Activated CD8-positive, alpha-beta T cell treated with anti-CD3 and anti-CD28 coated beads for 36 hours (primary cell): Measurements from ENCODE around the gene PDCD10. TPM values are rescaled to one million over a fixed set of nuclear protein-coding genes. Genes with fewer than 3 reads are reported as not detected.

ENCODE experiments used
- ATAC-seq: fragments of 200-7000 bp; cut with Tn5 transposase; one replicate; pipeline ENCODE4 v1.10.0; 2021; ENCODE audit warnings: mild to moderate bottlenecking, moderate library complexity
- CTCF ChIA-PET: fragments of 350-600 bp; sonication (Branson Sonifier 250); formaldehyde crosslinking; loops from one replicate; lab custom pipeline; 2021; ENCODE audit warnings: antibody characterized with exemption; lab: Charles Lee
- POLR2A ChIA-PET: fragments of 350-600 bp; sonication (Branson Sonifier 250); formaldehyde crosslinking; loops from one replicate; lab custom pipeline; 2021; ENCODE audit warnings: antibody characterized with exemption; lab: Charles Lee
- DNase-seq: peaks from one replicate; pipeline ENCODE4 v3.0.0-alpha.2; 2020
- H3K27ac Mint-ChIP-seq: one replicate; pipeline ENCODE4 v1.8.0; 2021; ENCODE audit warnings: mild to moderate bottlenecking, mixed read lengths
- H3K27me3 Mint-ChIP-seq: one replicate; pipeline ENCODE4 v1.8.0; 2021; ENCODE audit warnings: mixed read lengths
- H3K36me3 Mint-ChIP-seq: one replicate; pipeline ENCODE4 v1.8.0; 2021; ENCODE audit warnings: low read depth, mixed read lengths
- H3K4me1 Mint-ChIP-seq: one replicate; pipeline ENCODE4 v1.8.0; 2021; ENCODE audit warnings: low read depth, mixed read lengths
- H3K4me3 Mint-ChIP-seq: one replicate; pipeline ENCODE4 v1.8.0; 2021; ENCODE audit warnings: mild to moderate bottlenecking, moderate library complexity, mixed read lengths
- H3K9me3 Mint-ChIP-seq: one replicate; pipeline ENCODE4 v1.8.0; 2021; ENCODE audit warnings: mixed read lengths
- CTCF ChIP-seq: fragments of 200-600 bp; IDR thresholded peaks from one replicate; pipeline ENCODE4 v1.8.0; 2022; ENCODE audit warnings: antibody characterized with exemption, mild to moderate bottlenecking
- intact Hi-C: fragments of 100-400 bp; cut with micrococcal nuclease; formaldehyde crosslinking; loops from one replicate; pipeline ENCODE4 v1.10.0; 2022
- total RNA-seq, 2 experiments: library from RNA; stranded (reverse); gene quantifications; one replicate each; pipeline ENCODE4 v1.2.3, GENCODE V29; 2021

Gene PDCD10
- total RNA-seq, 2 experiments from 2014 or later: 68.9 to 74.0 TPM

GRCh38 chr3:167669699-167670098 lies 65.0 kb downstream of the PDCD10 start:
- Mint-ChIP-seq H3K27ac (no peak overlapping the region), H3K27me3 (no peaks in the 10 kb centered on the region), H3K9me3 (peaks cover 7% of the 10 kb centered on the region), H3K36me3 (peaks cover 19% of the 10 kb centered on the region), H3K4me1 (no peaks in the 10 kb centered on the region), H3K4me3 (no peak overlapping the region)
- intact Hi-C loops: no loop called here
- ATAC-seq (no peak), DNase-seq (no peak)
- TF ChIP-seq CTCF: no peak
- ChIA-PET POLR2A (no interaction called here), CTCF (interaction anchor here (3.6 kb wide), 1 partner anchor 15 kb away, joined by 23 read pairs; no protein-coding TSS in a partner anchor)

GRCh38 chr3:167668651-167669050 lies 66.0 kb downstream of the PDCD10 start:
- ChIA-PET POLR2A (no interaction called here), CTCF (interaction anchor here (3.6 kb wide), 1 partner anchor 16 kb away, joined by 23 read pairs; no protein-coding TSS in a partner anchor)
- no peak overlapping the region for H3K4me3 Mint-ChIP-seq
- no peak overlapping the region for H3K27ac Mint-ChIP-seq
- H3K4me1 Mint-ChIP-seq: no peaks in the 10 kb centered on the region
- H3K9me3 Mint-ChIP-seq: peaks cover 4% of the 10 kb centered on the region
- intact Hi-C loops: no loop called here
- no peak for TF ChIP-seq CTCF
- no peaks in the 10 kb centered on the region for H3K27me3 Mint-ChIP-seq
- DNase-seq (no peak), ATAC-seq (no peak)
- H3K36me3 Mint-ChIP-seq: peaks cover 9% of the 10 kb centered on the region

- DNase-seq: no peak
- Mint-ChIP-seq H3K4me3 (no peak overlapping the region), H3K27me3 (no peaks in the 10 kb centered on the region), H3K9me3 (peaks cover 1% of the 10 kb centered on the region), H3K4me1 (no peaks in the 10 kb centered on the region), H3K27ac (no peak overlapping the region), H3K36me3 (no peaks in the 10 kb centered on the region)
- TF ChIP-seq CTCF: no peak
- CTCF ChIA-PET: no interaction called here
- POLR2A ChIA-PET: no interaction called here
- ATAC-seq: no peak
- intact Hi-C loops: no loop called here
These were observed 68.1 kb downstream of the PDCD10 start for GRCh38 chr3:167666563-167666962.

GRCh38 chr3:167662919-167663400 lies 71.7 kb downstream of the PDCD10 start:
- H3K4me1 Mint-ChIP-seq: no peaks in the 10 kb centered on the region
- peaks cover 3% of the 10 kb centered on the region for H3K27me3 Mint-ChIP-seq
- TF ChIP-seq CTCF: no peak
- H3K4me3 Mint-ChIP-seq: no peak overlapping the region
- POLR2A ChIA-PET: no interaction called here
- intact Hi-C loops: no loop called here
- DNase-seq: no peak
- CTCF ChIA-PET: no interaction called here
- peaks cover 1% of the 10 kb centered on the region for H3K9me3 Mint-ChIP-seq
- H3K27ac Mint-ChIP-seq: no peak overlapping the region
- ATAC-seq: no peak
- no peaks in the 10 kb centered on the region for H3K36me3 Mint-ChIP-seq

GRCh38 chr3:167657684-167658225 lies 76.9 kb downstream of the PDCD10 start:
- Mint-ChIP-seq H3K4me3 (no peak overlapping the region), H3K36me3 (peaks cover 2% of the 10 kb centered on the region), H3K4me1 (peaks cover 3% of the 10 kb centered on the region), H3K27me3 (peaks cover 3% of the 10 kb centered on the region), H3K27ac (no peak overlapping the region), H3K9me3 (no peaks in the 10 kb centered on the region)
- POLR2A ChIA-PET: no interaction called here
- CTCF ChIA-PET: no interaction called here
- TF ChIP-seq CTCF: no peak
- intact Hi-C loops: no loop called here
- DNase-seq (no peak), ATAC-seq (no peak)
